NCI-H146 treated with DMSO at 0.1 percent for 48 hours (cell line): Measurements from ENCODE around the gene KCTD1.

ENCODE experiments used
- DNase-seq: peaks from one replicate; lab custom pipeline; 2025; ENCODE audit not compliant: unreplicated experiment; lab: John Stamatoyannopoulos, UW

Gene KCTD1

DNA sequence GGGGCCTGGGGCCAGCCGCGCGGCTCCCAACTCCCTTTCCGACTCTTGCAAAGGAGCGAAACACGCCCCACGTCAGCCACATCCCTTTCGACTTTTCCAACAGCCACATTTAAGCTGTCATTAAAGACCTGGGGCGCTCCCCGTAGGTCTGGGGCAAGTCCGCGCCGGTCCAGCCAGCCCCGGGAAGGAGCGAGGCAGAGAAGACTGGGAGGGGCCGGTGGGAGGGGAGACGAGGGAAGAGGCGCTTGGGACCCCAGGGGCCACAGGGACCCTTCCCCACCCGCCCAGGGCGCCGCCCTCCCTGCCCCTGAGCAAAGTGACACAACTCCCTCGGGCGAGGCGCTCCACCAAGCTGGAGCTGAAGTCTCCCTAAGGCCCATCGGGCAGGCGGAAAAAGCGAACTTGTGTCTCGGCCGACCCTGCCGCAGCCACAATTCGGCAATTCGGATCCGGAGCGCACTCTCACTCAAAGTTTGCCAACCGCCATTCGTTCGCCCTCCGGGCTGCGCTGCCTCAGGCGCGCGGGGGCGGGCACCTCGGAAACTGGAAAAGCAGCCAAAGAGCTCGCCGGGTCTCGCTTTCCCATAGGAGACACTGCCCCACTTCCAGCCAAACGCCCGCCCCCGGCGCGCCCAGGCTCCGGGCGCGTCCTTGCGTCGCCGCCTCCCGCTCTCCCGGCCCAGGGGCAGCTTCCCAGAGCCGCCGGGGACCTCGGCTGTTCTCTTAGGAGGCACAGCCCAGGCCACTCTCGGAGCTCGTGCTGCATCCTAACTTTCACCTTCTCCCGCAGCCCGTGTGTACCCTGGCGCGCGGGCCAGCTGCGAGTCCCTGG is 1.1 kb upstream of the KCTD1 start:
- no peak for DNase-seq

DNA sequence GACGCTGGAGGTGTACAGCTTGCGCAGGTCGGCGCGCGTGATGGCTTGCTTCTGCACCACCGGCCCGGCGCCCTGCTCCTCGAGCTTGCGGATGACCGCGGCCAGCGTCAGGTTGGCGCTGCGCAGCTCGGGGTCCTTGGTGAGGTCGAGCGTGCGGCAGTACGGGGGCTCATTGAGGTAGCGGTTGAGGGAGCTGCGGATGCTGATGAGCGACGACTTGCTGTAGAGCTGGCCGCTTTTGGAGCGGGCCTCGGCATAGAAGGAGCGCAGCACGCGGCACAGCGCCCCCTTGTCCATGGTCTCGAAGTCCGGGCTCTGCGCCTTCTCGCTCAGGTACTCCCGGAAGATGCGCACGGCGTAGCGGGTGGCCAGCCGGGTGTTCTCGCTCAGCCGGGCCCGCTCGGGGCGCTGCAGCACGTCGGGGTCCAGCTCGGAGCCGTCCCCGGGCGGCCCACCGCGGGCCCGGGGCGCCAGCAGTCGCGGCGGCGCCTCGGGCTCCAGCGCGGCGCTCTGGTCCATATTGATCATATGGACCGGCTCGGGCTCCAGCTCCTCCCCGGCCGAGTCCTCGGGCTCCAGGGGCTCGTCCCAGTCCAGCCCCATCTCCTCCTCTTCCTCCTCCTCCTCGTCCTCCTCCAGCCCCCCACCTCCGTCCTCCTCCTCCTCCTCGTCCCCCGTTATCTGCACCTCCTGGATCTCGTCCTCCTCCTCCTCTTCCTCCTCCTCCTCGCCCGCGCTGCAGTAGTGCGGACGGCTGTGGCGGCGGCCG is 523 bp downstream of the KCTD1 start:
- DNase-seq = no peak

DNA sequence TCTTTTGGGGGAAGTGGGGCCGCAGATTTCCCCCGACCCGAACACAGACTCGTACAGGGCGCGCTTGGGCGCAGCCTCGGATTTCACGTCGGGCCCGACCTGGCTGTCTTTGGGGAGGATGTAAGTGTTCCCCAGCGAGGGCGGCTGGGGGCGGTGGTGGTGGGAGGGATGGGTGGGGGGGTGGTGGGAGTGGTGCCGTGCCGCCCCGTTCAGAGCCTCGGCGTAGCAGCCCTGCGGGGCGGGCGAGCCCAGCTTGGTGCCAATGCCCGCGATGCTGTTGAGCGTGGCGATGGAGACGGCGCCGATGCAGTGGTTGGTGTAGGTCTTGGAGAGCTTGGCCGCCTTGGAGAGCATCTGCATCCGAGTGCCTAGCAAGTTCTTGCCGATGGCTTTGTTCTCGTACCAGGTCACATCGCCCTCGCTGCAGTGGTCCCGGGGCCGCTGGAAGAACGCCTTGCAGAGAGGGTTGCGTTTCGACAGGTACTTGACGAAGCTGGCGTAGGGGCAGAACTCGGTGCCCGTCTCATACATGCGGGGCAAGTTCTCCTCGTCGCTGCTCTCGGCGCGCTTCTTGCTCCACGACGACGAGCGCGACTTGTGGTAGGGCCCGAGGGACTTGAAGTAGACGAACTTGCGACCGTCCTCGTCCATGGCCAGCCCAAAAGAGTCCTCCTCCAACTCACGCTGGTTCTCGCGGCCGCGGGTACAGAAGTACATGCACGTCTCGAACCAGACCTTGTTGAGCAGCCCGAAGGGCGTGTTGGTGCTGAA is 1.3 kb downstream of the KCTD1 start:
- DNase-seq = no peak

DNA sequence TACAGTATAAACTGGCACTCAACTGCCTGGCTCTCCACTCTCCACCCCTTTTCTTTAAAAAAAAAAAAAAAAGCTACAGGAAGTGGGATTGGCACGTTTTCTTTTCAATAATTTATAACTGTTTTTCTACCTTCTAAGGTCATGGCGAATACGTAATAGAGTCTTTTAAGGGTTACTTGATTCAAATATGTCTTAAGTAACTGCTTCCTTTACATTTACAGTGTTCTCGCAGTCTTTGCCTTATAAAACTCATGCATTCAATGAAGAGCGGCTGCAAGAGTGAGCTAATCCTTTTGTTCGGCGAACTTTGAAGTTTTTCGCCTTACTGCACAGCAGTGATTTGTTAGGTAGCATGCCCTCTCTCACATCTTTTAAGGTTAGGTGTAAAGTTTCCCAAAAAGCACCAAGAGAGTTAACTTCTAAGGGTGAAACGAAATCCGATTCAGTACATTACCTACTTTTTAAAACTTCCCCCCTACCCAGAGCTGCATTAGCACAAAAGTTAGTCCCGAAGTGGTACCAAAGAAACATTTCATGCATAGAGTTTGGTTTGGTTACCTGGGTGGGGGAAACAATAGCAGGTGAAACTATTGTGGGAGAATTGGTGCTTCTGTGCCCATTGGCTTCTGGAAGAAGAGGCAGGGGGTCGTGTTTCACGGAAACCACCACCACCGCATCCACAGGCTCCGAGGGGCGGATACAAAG is 2.0 kb downstream of the KCTD1 start:
- no peak for DNase-seq

DNA sequence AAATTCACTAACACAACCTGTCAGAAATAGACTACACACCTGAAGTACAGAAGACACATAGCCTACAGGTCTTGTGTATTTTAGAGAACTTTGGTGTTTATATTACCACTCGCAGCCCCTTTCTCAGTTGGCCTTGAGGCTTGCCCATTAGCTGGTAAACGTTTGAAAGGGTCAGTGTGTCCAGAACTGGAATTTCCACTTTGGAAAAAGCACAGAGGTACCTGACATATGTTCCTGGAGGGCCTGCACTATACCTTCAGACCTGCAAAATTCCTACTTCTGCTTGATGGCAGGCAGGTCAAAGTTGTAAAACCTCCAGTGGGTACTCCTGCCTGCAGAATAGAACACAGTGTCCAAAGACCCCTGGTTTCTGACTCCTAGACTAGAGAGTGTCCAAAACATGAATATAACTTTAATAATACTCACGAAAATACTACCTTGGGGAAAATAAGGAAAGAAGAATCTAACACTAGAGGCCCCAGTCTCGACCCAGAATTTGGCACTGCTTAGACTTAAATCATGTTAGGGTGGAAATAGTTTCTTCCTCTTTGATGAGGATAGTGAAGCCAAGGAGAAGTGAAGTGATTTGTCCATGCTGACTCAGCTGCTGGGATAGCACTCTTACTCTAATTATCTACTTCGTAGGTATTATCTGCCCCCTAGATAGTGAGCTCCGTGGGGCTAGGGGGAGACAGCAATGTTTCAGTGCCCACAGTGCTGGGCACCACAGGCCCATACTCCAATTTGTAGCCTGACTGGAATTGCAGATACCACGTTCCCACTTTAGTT is 2.8 kb downstream of the KCTD1 start:
- no peak for DNase-seq

DNA sequence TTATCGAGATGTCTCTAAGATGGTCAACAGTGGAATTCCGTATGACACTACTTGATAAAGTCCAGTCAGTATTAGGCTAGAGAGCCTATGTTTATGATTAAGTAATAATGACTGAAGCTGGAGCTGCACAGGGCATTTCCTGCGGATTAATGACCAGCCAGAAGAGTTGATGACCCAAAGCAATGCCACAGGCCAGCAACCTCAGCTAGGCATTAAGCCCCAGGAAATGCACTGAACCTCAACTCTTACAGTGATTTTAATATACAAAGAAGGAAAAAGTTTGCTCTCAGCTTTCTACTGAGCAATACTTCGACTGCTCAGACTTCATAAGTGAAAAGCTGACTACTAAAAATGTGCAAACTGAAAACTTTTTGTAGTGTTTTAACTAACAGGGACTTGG is 3.9 kb downstream of the KCTD1 start:
- no peak for DNase-seq

DNA sequence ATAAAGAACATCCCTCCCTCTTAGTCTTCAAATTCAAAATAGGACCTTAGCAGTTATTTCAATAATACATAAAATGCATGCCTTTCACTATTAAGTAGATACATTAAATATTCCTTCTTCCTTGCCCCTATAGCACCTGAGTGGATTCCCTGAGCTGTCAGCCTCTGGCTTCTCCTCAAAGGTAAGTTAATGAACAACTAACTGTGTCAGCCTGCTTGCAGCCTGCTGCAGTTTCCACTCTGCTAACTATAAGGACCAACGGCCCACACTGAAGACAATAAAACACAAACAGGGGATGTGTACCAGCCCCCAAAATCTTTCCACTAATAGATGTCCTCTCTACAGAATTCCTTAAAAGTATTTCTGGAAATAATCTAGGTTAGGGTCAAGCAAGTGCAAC is 5.0 kb downstream of the KCTD1 start:
- DNase-seq = no peak

DNA sequence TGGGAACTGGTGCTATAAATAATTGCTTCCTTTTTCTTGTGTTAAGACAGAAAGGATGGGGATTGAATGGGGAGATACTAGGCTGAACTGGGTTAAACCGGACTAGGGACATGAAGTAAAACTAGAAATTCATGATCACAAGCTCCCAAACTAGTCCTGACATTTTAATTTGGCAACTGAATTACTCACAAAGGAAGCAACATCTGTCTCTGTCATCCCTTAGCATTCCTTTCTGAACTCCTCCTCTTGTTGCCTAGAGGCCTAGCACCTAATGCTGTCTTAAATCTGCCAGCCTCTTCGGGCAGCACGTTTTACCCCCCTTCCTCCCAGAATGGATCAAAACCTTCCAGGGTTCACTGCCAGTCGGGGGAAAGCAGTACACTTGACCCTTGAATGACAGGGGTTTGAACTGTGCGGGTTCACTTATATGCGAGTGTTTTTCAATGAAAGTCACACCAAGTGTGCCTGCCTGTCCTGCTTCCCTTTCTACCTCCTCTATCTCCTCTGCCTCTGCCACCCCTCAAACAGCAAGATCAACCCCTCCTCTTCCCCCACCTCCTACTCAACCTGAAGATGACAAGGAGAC is 8.2 kb downstream of the KCTD1 start:
- DNase-seq = no peak

DNA sequence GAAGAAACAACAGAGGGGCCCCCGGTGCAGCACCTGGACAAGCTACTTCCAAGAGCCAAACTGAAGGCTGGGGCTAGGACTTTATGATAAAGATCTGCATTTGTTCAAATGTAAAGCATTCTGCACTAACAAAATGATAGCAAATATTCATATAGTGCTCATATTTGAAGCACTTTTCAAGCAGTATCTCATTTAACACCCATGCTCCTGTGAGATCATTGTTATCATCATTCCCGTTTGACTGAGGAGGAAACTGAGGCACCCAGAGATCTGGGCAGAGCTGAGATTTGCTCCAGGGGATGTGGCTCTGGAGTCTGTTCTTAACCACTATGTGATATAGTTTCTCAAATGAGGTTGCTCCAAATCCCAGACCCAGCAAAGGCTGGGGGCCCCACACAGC is 9.8 kb downstream of the KCTD1 start:
- no peak for DNase-seq

DNA sequence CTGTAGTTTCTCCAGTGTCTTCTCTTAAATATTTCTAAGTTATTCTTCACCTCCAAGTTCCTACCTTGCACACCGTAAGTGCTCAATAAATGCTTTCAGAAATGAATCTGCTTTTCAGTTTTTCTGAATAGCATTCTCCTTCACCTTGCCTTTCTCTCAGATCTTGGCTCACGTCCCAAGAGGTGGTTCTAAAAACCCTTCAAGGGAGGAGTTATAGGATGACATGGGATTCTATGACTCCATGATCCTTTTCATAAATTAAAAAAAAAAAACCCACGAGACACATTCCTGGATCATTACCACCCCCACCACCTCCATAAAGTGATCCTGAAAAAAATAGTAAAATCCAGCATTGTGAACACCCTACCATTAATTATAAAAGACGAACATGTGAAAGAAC is 11.7 kb downstream of the KCTD1 start:
- no peak for DNase-seq

DNA sequence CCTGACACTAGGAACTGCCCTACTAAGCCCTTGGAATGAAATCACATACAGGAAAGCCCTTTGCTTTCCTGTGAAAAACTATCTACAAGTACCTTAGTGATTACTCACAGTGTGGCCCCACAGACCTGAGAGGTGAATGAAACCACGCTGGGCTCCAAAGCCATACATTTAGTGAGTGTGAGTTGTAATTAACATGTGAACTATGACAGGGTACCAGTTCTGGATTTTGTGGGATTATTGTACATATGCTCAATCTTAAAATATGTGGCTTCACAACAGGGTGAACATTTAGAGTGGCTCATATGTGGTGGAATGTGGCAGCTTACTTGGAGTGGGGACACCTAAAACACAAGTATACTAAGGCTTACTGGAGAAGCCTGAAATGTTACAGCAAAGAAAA is 12.3 kb downstream of the KCTD1 start:
- no peak for DNase-seq

DNA sequence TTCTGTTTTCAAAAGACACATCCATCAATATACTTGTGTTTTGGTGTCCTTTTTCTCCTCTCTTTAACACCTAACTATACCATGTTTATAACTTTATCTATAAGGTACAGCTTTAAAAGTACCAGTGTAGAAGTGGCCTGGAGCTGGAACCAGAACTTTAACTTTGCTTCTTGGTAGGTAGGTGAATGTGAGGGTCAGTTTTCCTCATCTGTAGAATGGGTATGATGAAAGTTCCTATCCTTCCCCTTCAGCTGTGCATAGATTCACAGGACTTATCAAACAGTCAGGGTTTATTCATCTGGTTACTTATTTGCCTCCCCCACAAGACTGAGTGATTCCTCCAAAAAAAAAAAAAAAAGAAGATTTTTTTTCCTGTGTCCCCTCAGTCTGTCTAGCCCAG is 12.7 kb downstream of the KCTD1 start:
- DNase-seq = no peak

DNA sequence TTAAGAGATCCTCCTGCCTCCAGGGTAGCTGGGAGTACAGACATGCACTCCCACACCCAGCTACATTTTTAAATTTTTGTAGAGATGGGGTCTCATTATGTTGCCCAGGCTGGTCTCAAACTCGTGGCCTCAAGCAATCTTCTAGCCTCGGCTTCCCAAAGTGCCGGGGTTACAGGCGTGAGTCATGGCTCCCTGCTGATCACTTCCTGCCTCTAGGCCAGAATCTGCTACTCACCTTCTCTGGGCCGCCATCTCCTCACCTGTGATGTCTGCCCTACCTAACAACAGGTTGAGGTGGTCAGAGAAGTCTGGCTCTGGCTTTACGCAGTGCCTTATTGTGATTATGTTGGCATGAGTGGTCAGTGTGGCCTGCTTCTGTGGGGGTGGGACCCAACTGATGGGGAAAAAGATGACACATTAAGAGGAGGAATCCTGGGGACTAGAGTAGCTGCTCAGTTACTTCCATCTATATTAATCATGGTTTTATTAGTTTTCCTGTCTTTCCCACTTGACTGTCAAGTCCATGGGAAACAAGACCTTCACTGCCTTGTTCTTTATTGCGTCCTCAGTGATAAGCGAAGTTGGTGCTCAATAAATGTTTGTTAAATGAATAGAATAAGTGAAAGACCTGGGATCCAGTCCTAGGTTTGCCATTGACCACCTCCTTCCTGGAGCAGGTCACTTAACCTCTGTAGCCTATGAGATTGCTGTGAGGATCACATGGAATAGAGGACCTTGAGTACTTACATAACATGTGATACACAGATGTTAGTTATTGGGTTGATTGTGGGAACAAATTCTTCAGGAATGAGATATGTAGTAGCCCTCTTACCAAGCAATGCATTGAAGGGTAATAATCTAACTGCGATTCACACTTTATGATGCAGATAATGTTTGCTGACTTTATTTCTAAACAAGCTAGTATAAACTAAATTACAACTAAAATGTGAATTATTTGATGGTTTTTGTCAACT is 15.7 kb downstream of the KCTD1 start:
- DNase-seq = no peak

DNA sequence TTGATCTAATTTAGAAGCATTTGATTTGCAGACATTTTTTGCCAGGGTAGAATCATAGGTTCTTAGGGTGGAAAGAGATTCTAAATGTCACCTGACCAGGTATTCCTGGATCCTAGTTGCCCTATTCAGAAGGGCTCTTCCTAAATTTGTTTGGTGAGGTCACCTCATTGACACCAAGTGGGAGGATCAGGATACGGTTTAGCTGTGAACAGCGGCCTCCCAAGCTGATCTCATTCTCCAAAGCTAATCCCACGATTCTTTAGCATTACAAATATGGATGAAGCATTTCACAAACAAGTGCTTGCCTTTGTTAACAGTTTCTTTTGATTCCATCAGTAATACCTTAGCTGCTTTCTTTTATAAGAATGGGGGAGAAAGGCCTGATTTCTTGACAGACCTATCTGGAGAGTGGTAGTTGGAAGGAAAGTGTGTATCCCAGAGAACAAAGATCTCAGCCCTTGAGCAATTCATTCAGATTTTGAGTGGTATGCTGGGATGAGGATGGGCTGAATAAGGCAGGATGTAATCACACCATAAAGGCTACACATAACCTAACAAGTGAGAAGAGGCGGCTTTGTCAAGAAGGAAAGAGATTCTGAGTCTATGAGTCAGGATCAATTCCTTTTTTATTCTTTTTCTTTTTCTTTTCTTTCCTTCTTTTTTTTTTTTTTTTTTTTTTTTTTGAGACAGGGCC is 16.6 kb downstream of the KCTD1 start:
- no peak for DNase-seq

DNA sequence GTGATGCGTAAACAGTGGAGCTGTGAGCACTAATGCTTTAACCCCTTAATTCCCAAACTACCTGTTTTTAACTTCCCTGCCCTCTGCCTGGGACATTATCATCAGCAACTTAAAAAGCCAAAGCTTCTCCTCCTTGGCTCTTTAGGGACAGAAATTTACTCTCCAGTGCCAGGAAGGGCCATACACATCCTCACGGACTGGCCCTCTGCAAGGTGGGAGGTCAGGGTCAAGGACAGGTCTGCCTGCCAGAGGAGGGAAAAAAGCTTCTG is 21.5 kb downstream of the KCTD1 start:
- DNase-seq = no peak

DNA sequence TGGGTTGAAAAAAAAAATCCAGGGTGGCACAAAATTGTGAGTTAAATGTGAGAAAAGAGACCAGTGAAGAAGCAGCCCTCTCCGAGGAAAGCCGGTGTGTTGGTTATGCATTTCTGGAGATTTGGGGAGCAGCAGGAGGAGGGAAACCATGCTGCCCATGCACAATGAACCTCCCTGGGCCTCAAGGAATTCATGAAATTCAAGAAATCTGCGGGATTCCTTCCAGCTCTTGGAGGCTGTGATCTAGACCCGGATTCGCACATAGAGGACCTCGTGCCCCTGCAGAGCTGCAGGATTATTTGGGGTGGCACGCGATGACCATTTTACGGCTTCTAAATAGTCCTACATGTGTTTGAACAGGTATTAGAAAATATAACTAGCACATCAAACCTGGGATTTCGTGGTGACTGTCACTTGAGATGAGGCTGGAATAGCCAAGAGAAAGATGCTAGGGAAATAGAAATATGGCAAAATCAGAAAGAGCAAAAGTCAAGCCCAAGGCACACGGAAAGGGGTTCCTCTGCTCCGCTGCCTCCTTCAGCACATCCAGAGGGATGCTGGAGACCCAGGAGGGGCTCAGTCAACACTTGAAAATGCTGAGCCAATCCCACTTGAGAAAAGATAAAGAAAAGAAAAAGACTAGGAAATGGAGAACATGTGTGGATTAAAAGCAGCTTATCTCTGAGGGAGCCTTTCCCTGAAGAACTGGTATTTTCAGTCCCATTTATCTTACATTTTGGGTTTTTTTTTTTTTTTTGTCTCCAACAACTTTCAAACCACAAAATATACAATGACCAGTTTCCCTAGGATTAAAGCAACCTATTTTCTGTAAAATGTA is 22.0 kb downstream of the KCTD1 start:
- no peak for DNase-seq

DNA sequence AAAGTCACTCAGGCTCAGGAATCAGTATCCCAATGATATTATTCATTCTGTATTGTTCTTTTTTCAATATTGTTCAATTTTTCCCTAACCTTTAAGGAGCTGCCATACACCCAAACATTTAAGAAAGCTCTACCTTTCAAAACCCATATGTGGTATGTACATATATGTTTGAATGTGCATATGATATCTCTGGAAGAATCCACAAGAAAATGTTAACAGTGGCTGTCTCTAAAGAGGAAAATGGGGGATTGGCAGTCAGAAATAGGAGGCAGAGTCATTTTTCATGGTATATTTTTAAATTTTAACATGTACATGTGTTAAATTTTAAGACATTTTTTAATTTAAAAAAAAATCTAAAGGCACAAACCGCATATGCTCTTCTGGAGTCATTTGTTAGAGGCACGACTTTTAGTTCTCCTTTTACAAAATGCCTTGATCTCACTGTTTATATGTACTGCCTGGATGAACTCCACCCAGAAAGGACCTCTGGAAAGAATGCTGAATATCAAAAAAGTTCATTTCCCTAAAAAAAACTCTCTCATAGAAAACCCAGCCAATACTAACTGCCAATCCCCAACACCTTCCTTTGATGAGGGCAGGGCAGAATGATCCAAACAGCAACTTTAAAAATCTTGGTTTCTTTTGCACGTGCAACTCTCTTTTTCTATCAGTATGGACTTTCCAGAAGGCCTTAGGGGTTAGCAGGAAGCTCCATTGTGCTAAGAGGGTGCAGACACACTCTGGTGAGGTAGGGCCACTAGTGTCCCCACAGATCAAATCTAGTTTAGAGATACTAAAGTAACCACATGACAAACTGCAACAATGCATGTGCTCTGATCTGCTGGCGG is 23.6 kb downstream of the KCTD1 start:
- no peak for DNase-seq
